Mesenteric fat pad (tissue), 1 donor: ENCODE results near the gene FKRP. TPM values are rescaled to one million over a fixed set of nuclear protein-coding genes. Genes with fewer than 3 reads are reported as not detected.

ENCODE experiments used
- microRNA-seq: library from miRNA; unstranded; fragments of <30 nt; microRNA quantifications from one replicate; pipeline ENCODE4 v1.2.0, GENCODE V29; 2020; ENCODE audit warnings: borderline number of aligned reads
- total RNA-seq: library from RNA; stranded (reverse); fragmentation: NEBNext Ultra II Directional; extraction: Animal tissue kit (Norgen Biotek cat#: 25700); gene quantifications from one replicate; pipeline ENCODE4 v1.2.1, GENCODE V29; 2021
- donor health status: DM: yes; HTN: yes; CAD: no.

FKRP gene
- total RNA-seq, 1 donor from 2014 or later: 13.2 TPM

Small RNA genes lying within 50 kb of the gene (microRNA-seq; reads per million reads assigned to microRNA genes)
- 4.4 reads per million for gene MIR320E

Other genes starting within 250 kb of the FKRP start
- gene CALM3, start 144.7 kb upstream of the FKRP start, total RNA-seq: 125 TPM
- 7.2 TPM for gene PTGIR, start 121.0 kb upstream of the FKRP start, total RNA-seq
- not detected for gene GNG8, start 109.9 kb upstream of the FKRP start, total RNA-seq
- gene DACT3, start 84.9 kb upstream of the FKRP start, total RNA-seq: 3.4 TPM
- gene PRKD2, start 28.9 kb upstream of the FKRP start, total RNA-seq: 43.2 TPM
- gene STRN4, start 393 bp downstream of the FKRP start, total RNA-seq: 72.9 TPM
- gene SLC1A5, start 42.5 kb downstream of the FKRP start, total RNA-seq: 168 TPM
- 228 TPM for gene AP2S1, start 104.8 kb downstream of the FKRP start, total RNA-seq
- gene ARHGAP35, start 114.9 kb downstream of the FKRP start, total RNA-seq: 53.3 TPM